Keratinocyte (primary cell): ENCODE results near the gene FOXD2. TPM values are rescaled to one million over a fixed set of nuclear protein-coding genes. Genes with fewer than 3 reads are reported as not detected.

Experiments used
- DNase-seq: peaks from one replicate; pipeline ENCODE4 v3.0.0-alpha.2; 2011; ENCODE audit warnings: low read depth, missing footprints, low spot score
- FAIRE-seq: peaks from 2 replicates; lab custom pipeline; 2011; peaks lifted over from hg19 to GRCh38; lab: Jason Lieb, UNC
- H2AFZ ChIP-seq: 2 replicates; pipeline ENCODE4 v1.6.0; 2012; ENCODE audit warnings: low read length, control low read depth, inconsistent platforms; ENCODE audit not compliant: control insufficient read depth
- H3K27ac ChIP-seq: 2 replicates; pipeline ENCODE4 v1.5.1; 2011; ENCODE audit warnings: low read length; ENCODE audit not compliant: control insufficient read depth, insufficient read depth
- H3K27me3 ChIP-seq: 3 replicates; pipeline ENCODE4 v1.6.0; 2011; ENCODE audit warnings: low read length; ENCODE audit not compliant: control insufficient read depth, insufficient read depth; ENCODE audit errors: extremely low read depth
- H3K36me3 ChIP-seq, 2 experiments: 2 replicates in 1 of 2; 3 replicates in 1 of 2; pipeline ENCODE4 v1.5.1; 2011; ENCODE audit warnings: low read length in 2 of 2, mild to moderate bottlenecking in 1 of 2; ENCODE audit not compliant: control insufficient read depth in 2 of 2, insufficient read depth in 2 of 2; ENCODE audit errors: extremely low read depth in 1 of 2
- H3K4me1 ChIP-seq: 3 replicates; pipeline ENCODE4 v1.5.1; 2011; ENCODE audit warnings: low read length; ENCODE audit not compliant: control insufficient read depth, insufficient read depth; ENCODE audit errors: extremely low read depth
- H3K4me2 ChIP-seq: 3 replicates; pipeline ENCODE4 v1.6.0; 2011; ENCODE audit warnings: low read depth, low read length; ENCODE audit not compliant: control insufficient read depth, insufficient read depth; ENCODE audit errors: extremely low read depth
- H3K4me3 ChIP-seq, 3 experiments: fragments of 200-600 bp in 1 of 3; sonication (generic) in 1 of 3; 2 replicates in 2 of 3; 3 replicates in 1 of 3; pipeline ENCODE4 v1.5.1; 2011 to 2016; ENCODE audit warnings: low read length in 3 of 3, mild to moderate bottlenecking in 3 of 3, control low read depth in 2 of 3, inconsistent platforms in 1 of 3, low read depth in 1 of 3, mixed read lengths in 1 of 3, mixed run types in 1 of 3, moderate library complexity in 1 of 3; ENCODE audit not compliant: control insufficient read depth in 2 of 3, insufficient read depth in 2 of 3; ENCODE audit errors: extremely low read depth in 1 of 3
- H3K79me2 ChIP-seq: 2 replicates; pipeline ENCODE4 v1.6.0; 2012; ENCODE audit warnings: low read length; ENCODE audit not compliant: control insufficient read depth, insufficient read depth
- H3K9ac ChIP-seq: 3 replicates; pipeline ENCODE4 v1.6.0; 2011; ENCODE audit warnings: low read length; ENCODE audit not compliant: control insufficient read depth, insufficient read depth; ENCODE audit errors: extremely low read depth
- H3K9me1 ChIP-seq: 3 replicates; pipeline ENCODE4 v1.6.0; 2011; ENCODE audit warnings: low read length; ENCODE audit not compliant: control insufficient read depth, insufficient read depth; ENCODE audit errors: extremely low read depth
- H3K9me3 ChIP-seq: 2 replicates; pipeline ENCODE4 v1.5.1; 2012; ENCODE audit warnings: low read depth, low read length; ENCODE audit not compliant: control insufficient read depth
- H4K20me1 ChIP-seq: 3 replicates; pipeline ENCODE4 v1.6.0; 2011; ENCODE audit warnings: low read length; ENCODE audit not compliant: control insufficient read depth, insufficient read depth; ENCODE audit errors: extremely low read depth
- EZH2 ChIP-seq: IDR thresholded peaks from one replicate; pipeline ENCODE4 v1.6.1; 2012; ENCODE audit warnings: inconsistent platforms, mild to moderate bottlenecking, low read length, moderate library complexity
- dilution Hi-C: fragments of 300-500 bp; cut with MboI; formaldehyde crosslinking; loops from one replicate; pipeline ENCODE4 v1.7.0; 2020; ENCODE audit warnings: low sequenced_read_pairs; ENCODE audit not compliant: extremely low pct_ligation_motif_present
- polyA plus RNA-seq, 5 experiments: library from polyadenylated mRNA; depleted of rRNA in 3 of 5; stranded (reverse) in 3 of 5; stranded (forward) in 1 of 5; unstranded in 1 of 5; fragments of >200 nt; gene quantifications; 1 replicate in 1 of 5; 2 replicates in 3 of 5; 3 replicates in 1 of 5; pipeline versions ENCODE4 v1.2.1 to v1.2.3, GENCODE V29; 2011 to 2012; ENCODE audit warnings: missing spikeins in 2 of 5, low read depth in 1 of 5, low replicate concordance in 1 of 5
- TF ChIP-seq, protein P1 (sequence below), 3 experiments: IDR thresholded peaks in 1 of 3; conservative IDR thresholded peaks in 1 of 3; optimal IDR thresholded peaks in 1 of 3; 2 replicates in 2 of 3; 3 replicates in 1 of 3; pipeline versions ENCODE3 to v1.5.1; 2011; ENCODE audit warnings: low read length in 3 of 3, mild to moderate bottlenecking in 3 of 3, moderate library complexity in 2 of 3, control low read depth in 1 of 3, inconsistent platforms in 1 of 3; ENCODE audit not compliant: insufficient read depth in 2 of 3; ENCODE audit errors: extremely low read depth in 1 of 3

Gene FOXD2
- polyA plus RNA-seq, 1 donor (not counting 4 experiments of a cell fraction or from before 2014, with no cell fraction given), result 0.04 TPM

DNA sequence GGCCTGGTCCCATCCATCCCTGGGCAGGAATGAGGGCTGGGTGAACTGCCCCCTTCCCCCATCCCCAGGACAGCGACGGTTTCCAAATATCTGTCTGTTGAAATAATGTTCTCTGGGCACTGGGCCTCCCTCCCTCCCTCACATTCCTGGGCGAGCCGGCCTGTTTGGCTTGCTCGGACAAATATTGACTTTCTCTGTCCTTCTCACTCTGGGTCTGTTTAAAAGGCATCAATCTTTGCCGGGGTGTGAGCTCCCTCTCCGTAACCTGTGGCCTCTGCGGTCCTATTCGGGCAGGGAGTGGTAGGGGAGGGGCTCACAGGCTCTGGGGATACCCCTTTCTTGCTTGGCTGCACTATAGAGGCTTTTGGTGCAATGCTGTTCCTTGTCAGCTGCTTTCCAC, 40.2 kb downstream of the FOXD2 start:
- DNase-seq (no peak), FAIRE-seq (no peak)
- no peaks in the 10 kb centered on the region for H3K4me1 ChIP-seq
- H3K79me2 ChIP-seq, result no peaks in the 10 kb centered on the region
- H3K27ac ChIP-seq, result no peak overlapping the region
- no peak overlapping the region for H3K9ac ChIP-seq
- no peaks in the 10 kb centered on the region for H4K20me1 ChIP-seq
- TF ChIP-seq, protein P1, sequence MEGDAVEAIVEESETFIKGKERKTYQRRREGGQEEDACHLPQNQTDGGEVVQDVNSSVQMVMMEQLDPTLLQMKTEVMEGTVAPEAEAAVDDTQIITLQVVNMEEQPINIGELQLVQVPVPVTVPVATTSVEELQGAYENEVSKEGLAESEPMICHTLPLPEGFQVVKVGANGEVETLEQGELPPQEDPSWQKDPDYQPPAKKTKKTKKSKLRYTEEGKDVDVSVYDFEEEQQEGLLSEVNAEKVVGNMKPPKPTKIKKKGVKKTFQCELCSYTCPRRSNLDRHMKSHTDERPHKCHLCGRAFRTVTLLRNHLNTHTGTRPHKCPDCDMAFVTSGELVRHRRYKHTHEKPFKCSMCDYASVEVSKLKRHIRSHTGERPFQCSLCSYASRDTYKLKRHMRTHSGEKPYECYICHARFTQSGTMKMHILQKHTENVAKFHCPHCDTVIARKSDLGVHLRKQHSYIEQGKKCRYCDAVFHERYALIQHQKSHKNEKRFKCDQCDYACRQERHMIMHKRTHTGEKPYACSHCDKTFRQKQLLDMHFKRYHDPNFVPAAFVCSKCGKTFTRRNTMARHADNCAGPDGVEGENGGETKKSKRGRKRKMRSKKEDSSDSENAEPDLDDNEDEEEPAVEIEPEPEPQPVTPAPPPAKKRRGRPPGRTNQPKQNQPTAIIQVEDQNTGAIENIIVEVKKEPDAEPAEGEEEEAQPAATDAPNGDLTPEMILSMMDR (optimal IDR thresholded peaks at IDR 0.05 in 1 of 3, IDR thresholded peaks at IDR 0.05 in 1 of 3, conservative IDR thresholded peaks at IDR 0.05 in 1 of 3; ENCODE audit: extremely low read depth in 1 of 3, insufficient read depth in 2 of 3, low read length in 3 of 3), result no peak
- no peak for TF ChIP-seq EZH2
- H3K27me3 ChIP-seq, result peaks cover 4% of the 10 kb centered on the region
- H2AFZ ChIP-seq, result no peak overlapping the region
- H3K9me1 ChIP-seq, result no peaks in the 10 kb centered on the region
- H3K4me3 ChIP-seq, result no peak overlapping the region
- H3K36me3 ChIP-seq, result no peaks in the 10 kb centered on the region
- dilution Hi-C loops, result no loop called here
- H3K4me2 ChIP-seq, result no peak overlapping the region
- no peaks in the 10 kb centered on the region for H3K9me3 ChIP-seq

DNA sequence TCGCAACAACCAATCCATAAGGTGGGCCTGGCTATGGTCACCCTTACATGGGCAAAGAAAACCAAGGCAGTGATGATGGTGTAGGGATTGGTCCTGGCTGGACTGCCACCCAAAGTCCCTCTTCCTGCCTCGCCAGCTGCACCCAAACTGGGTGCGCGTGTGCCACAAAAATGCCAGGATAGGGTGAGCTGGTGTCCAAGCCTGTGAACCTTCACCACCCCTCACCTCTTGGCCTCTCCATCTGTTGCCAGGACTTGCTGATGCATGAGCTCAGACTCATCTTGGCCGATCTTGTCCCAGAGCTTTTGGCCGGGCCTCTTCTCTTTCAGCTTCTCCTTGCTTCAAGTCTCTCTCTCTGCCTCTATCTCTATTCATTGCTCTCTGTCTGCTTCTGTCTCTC, 41.8 kb downstream of the FOXD2 start:
- no peaks in the 10 kb centered on the region for H4K20me1 ChIP-seq
- dilution Hi-C loops, result no loop called here
- FAIRE-seq (no peak), DNase-seq (no peak)
- H3K9ac ChIP-seq, result no peak overlapping the region
- H3K27ac ChIP-seq, result no peak overlapping the region
- H3K9me3 ChIP-seq, result no peaks in the 10 kb centered on the region
- no peaks in the 10 kb centered on the region for H3K79me2 ChIP-seq
- no peaks in the 10 kb centered on the region for H3K9me1 ChIP-seq
- TF ChIP-seq, protein P1 (optimal IDR thresholded peaks at IDR 0.05 in 1 of 3, IDR thresholded peaks at IDR 0.05 in 1 of 3, conservative IDR thresholded peaks at IDR 0.05 in 1 of 3; ENCODE audit: extremely low read depth in 1 of 3, insufficient read depth in 2 of 3, low read length in 3 of 3), result no peak
- TF ChIP-seq EZH2, result no peak
- no peaks in the 10 kb centered on the region for H3K4me1 ChIP-seq
- H2AFZ ChIP-seq, result no peak overlapping the region
- H3K27me3 ChIP-seq, result peaks cover 4% of the 10 kb centered on the region
- H3K4me2 ChIP-seq, result no peak overlapping the region
- H3K4me3 ChIP-seq, result no peak overlapping the region
- H3K36me3 ChIP-seq, result no peaks in the 10 kb centered on the region
